DOHH2 (cell line): Measurements from ENCODE around the gene ADK.

Experiments used
- H3F3A ChIP-seq: fragments of 200-600 bp; sonication (generic), shearing (Covaris generic); 2 replicates; pipeline ENCODE4 v1.6.0; 2016; ENCODE audit warnings: antibody characterized with exemption, mild to moderate bottlenecking; ENCODE audit not compliant: control insufficient read depth, insufficient read depth
- H3K27ac ChIP-seq: fragments of 200-600 bp; sonication (generic); 2 replicates; pipeline ENCODE4 v1.5.1; 2014; ENCODE audit warnings: low read depth, mild to moderate bottlenecking, low read length, moderate library complexity
- H3K27me3 ChIP-seq: fragments of 200-600 bp; sonication (generic); 2 replicates; pipeline ENCODE4 v1.6.1; 2014; ENCODE audit warnings: mild to moderate bottlenecking, low read length, mixed read lengths; ENCODE audit not compliant: control insufficient read depth
- H3K36me3 ChIP-seq: fragments of 200-600 bp; sonication (generic); 2 replicates; pipeline ENCODE4 v1.6.1; 2014; ENCODE audit warnings: mild to moderate bottlenecking, low read length, moderate library complexity, mixed read lengths; ENCODE audit not compliant: control insufficient read depth
- H3K4me1 ChIP-seq: fragments of 200-600 bp; sonication (generic); 2 replicates; pipeline ENCODE4 v1.6.1; 2014; ENCODE audit warnings: mild to moderate bottlenecking, low read length, mixed read lengths; ENCODE audit not compliant: control insufficient read depth
- H3K4me2 ChIP-seq: fragments of 200-600 bp; sonication (generic); 2 replicates; pipeline ENCODE4 v1.6.0; 2014; ENCODE audit warnings: mild to moderate bottlenecking, low read length, moderate library complexity
- H3K4me3 ChIP-seq: fragments of 200-600 bp; sonication (generic); 2 replicates; pipeline ENCODE4 v1.5.1; 2014; ENCODE audit warnings: mild to moderate bottlenecking, low read length, mixed read lengths
- H3K79me2 ChIP-seq: fragments of 200-600 bp; sonication (generic); 2 replicates; pipeline ENCODE4 v1.6.1; 2014; ENCODE audit warnings: mild to moderate bottlenecking, low read length, mixed read lengths; ENCODE audit not compliant: control insufficient read depth
- H3K9me2 ChIP-seq: fragments of 200-600 bp; sonication (generic); replicated peaks from 2 replicates; pipeline ENCODE4 v1.6.1; 2014; ENCODE audit warnings: mild to moderate bottlenecking, low read length, mixed read lengths; ENCODE audit not compliant: control insufficient read depth
- H3K9me3 ChIP-seq: fragments of 200-600 bp; sonication (generic); 2 replicates; pipeline ENCODE4 v1.6.1; 2014; ENCODE audit warnings: antibody characterized with exemption, low read length, mixed read lengths; ENCODE audit not compliant: control insufficient read depth, insufficient read depth
- H4K20me1 ChIP-seq: fragments of 200-600 bp; sonication (generic); 2 replicates; pipeline ENCODE4 v1.6.0; 2014; ENCODE audit warnings: low read depth, mild to moderate bottlenecking, antibody characterized with exemption, low read length, moderate library complexity; ENCODE audit not compliant: control insufficient read depth, insufficient read depth
- EZH2phosphoT487 ChIP-seq: fragments of 200-600 bp; sonication (generic); IDR thresholded peaks from 2 replicates; pipeline ENCODE4 v1.6.1; 2017; ENCODE audit warnings: borderline replicate concordance, mild to moderate bottlenecking, antibody characterized with exemption, low read length, moderate library complexity, mixed read lengths
- TF ChIP-seq, protein P1 (sequence below): fragments of 200-600 bp; sonication (generic); IDR thresholded peaks from one replicate; pipeline ENCODE4 v1.5.1; 2014; ENCODE audit warnings: antibody characterized with exemption, mild to moderate bottlenecking, low read depth, low read length; ENCODE audit not compliant: poor library complexity, severe bottlenecking

Gene ADK

DNA sequence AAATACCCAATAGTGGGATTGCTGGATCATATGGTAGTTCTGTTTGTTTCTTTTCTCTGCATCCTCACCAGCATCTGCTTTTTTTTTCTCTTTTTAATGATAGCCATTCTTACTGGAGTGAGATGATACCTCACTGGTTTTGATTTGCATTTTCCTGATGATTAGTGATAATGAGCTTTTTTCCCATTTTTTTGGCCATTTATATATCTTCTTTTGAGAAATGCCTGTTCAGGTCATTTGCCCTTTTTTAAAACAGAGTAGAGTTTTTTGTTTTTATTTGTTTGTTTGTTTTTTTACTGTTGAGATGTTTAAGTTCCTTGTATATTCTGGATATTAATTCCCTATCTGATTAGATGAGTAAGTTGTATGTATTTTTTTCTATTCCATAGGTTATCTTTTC, 469.6 kb downstream of the ADK start:
- Histone ChIP-seq H3K4me1 (peaks cover 4% of the 10 kb centered on the region), H3K9me2 (no peaks in the 10 kb centered on the region)
- TF ChIP-seq EZH2phosphoT487 = no peak
- TF ChIP-seq, protein P1, sequence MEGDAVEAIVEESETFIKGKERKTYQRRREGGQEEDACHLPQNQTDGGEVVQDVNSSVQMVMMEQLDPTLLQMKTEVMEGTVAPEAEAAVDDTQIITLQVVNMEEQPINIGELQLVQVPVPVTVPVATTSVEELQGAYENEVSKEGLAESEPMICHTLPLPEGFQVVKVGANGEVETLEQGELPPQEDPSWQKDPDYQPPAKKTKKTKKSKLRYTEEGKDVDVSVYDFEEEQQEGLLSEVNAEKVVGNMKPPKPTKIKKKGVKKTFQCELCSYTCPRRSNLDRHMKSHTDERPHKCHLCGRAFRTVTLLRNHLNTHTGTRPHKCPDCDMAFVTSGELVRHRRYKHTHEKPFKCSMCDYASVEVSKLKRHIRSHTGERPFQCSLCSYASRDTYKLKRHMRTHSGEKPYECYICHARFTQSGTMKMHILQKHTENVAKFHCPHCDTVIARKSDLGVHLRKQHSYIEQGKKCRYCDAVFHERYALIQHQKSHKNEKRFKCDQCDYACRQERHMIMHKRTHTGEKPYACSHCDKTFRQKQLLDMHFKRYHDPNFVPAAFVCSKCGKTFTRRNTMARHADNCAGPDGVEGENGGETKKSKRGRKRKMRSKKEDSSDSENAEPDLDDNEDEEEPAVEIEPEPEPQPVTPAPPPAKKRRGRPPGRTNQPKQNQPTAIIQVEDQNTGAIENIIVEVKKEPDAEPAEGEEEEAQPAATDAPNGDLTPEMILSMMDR = no peak

DNA sequence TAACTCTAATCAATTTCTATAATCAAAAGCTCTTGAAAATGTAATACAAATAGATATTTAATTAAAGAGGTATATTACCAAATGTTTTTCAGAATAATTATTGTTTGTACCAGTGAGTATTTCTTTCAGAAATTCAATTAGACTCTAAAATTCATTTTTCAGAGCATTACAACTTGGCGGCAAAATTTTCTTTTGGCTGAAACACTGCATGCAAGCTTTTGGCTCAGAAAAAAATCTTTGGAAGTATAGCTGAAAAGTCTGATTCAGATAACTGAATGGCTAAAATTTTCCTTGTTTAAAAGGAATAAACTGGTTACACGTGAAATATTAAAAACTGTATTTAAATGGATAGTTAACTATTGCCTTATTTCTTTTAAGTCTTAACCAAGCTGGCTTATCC, 472.8 kb downstream of the ADK start:
- no peaks in the 10 kb centered on the region for H3K27me3 ChIP-seq
- no peaks in the 10 kb centered on the region for H4K20me1 ChIP-seq
- no peaks in the 10 kb centered on the region for H3F3A ChIP-seq
- no peak overlapping the region for H3K4me3 ChIP-seq
- H3K4me1 ChIP-seq = peaks cover 4% of the 10 kb centered on the region
- no peak overlapping the region for H3K4me2 ChIP-seq
- no peaks in the 10 kb centered on the region for H3K79me2 ChIP-seq
- TF ChIP-seq, protein P1 = no peak
- TF ChIP-seq EZH2phosphoT487 = no peak
- H3K27ac ChIP-seq = no peak overlapping the region
- peaks cover 9% of the 10 kb centered on the region for H3K9me3 ChIP-seq
- H3K9me2 ChIP-seq = no peaks in the 10 kb centered on the region
- H3K36me3 ChIP-seq = no peaks in the 10 kb centered on the region; the same call in 1 of the 2 replicates

More for the DNA sequence above, 469.6 kb downstream of the ADK start:
- Histone ChIP-seq H3K4me3 (no peak overlapping the region), H3K4me2 (no peak overlapping the region), H4K20me1 (no peaks in the 10 kb centered on the region), H3K27ac (no peak overlapping the region), H3K79me2 (no peaks in the 10 kb centered on the region), H3K27me3 (no peaks in the 10 kb centered on the region), H3K9me3 (peaks cover 9% of the 10 kb centered on the region), H3K36me3 (no peaks in the 10 kb centered on the region; the same call in 1 of the 2 replicates), H3F3A (no peaks in the 10 kb centered on the region)

DNA sequence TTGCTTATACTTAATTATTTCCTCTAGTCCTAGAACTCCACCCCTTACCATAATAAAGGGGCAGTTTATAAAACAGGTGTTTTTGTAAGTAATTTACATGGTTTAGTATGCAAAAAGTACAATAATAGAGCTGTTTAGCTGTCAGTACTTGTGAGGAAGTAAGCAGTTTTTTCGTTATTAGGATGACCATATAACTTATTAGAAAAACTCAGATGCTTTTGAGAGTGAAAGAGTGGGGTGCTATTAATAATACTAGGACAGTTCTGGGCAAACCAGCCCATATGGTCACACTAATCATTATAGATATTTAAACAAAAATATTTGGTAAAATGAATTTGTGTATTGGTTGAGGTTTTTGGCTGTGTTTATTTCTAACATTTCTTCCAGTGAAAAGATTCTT, 473.5 kb downstream of the ADK start:
- Histone ChIP-seq H3K79me2 (no peaks in the 10 kb centered on the region), H3K9me3 (peaks cover 9% of the 10 kb centered on the region), H3K4me1 (peaks cover 4% of the 10 kb centered on the region), H4K20me1 (no peaks in the 10 kb centered on the region), H3F3A (no peaks in the 10 kb centered on the region), H3K27me3 (no peaks in the 10 kb centered on the region), H3K4me3 (no peak overlapping the region), H3K36me3 (no peaks in the 10 kb centered on the region; the same call in 1 of the 2 replicates), H3K27ac (no peak overlapping the region), H3K4me2 (no peak overlapping the region), H3K9me2 (no peaks in the 10 kb centered on the region)
- TF ChIP-seq, protein P1 = no peak
- no peak for TF ChIP-seq EZH2phosphoT487

DNA sequence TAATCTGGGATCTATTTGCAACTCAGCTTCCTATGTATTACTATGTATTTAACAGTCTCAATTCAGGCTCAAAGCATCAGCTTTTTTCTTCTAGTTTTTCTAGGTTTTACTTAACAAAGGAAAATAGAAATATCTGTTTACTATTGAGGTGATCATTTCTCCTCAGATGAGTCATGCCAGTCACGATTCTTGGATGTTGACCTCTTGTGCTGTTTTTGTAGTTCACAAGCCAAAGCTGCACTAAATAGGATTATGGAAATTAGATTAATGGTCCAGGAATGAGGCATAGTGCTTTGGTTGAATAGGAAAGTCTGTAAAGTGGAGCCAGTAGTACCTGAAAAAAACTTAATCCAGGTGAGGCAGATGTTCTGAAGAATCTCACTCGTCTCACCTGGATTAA, 477.1 kb downstream of the ADK start:
- H3K27me3 ChIP-seq = no peaks in the 10 kb centered on the region
- no peak overlapping the region for H3K27ac ChIP-seq
- no peaks in the 10 kb centered on the region for H4K20me1 ChIP-seq
- no peaks in the 10 kb centered on the region for H3F3A ChIP-seq
- no peak overlapping the region for H3K4me3 ChIP-seq
- no peak overlapping the region for H3K4me2 ChIP-seq
- no peaks in the 10 kb centered on the region for H3K9me3 ChIP-seq
- no peaks in the 10 kb centered on the region for H3K9me2 ChIP-seq
- TF ChIP-seq, protein P1 = no peak
- TF ChIP-seq EZH2phosphoT487 = no peak
- H3K4me1 ChIP-seq = peaks cover 4% of the 10 kb centered on the region
- no peaks in the 10 kb centered on the region for H3K79me2 ChIP-seq
- no peaks in the 10 kb centered on the region for H3K36me3 ChIP-seq
